NT2/D1 (cell line): ENCODE results near the gene VPS26A.

Source experiments
- SUZ12 ChIP-seq: IDR thresholded peaks from 2 replicates; pipeline ENCODE4 v1.6.1; 2011; ENCODE audit not compliant: insufficient read length, insufficient read depth; ENCODE audit errors: extremely low read depth
- YY1 ChIP-seq: IDR thresholded peaks from 2 replicates; pipeline ENCODE4 v1.6.1; 2011; ENCODE audit not compliant: insufficient read length, insufficient read depth
- ZNF274 ChIP-seq: IDR thresholded peaks from 2 replicates; pipeline ENCODE4 v1.6.1; 2011; ENCODE audit warnings: mild to moderate bottlenecking, low read depth, low read length

GRCh38 chr10:69141304-69141703 is 17.3 kb downstream of the VPS26A start:
- TF ChIP-seq YY1 = no peak
- no peak for TF ChIP-seq ZNF274
- TF ChIP-seq SUZ12 = no peak
